Adrenal gland (tissue), 5 donors: ENCODE measurements around the gene GRHL3.

Source experiments
- CTCF ChIP-seq, 6 experiments: fragments of 450-650 bp in 4 of 6; fragments of 200-600 bp in 2 of 6; sonication (generic) in 1 of 6; IDR thresholded peaks; 1 replicate in 5 of 6; 2 replicates in 1 of 6; pipeline versions ENCODE4 v1.5.1 to v1.8.0; 2016 to 2021; ENCODE audit warnings: antibody characterized with exemption in 6 of 6, mild to moderate bottlenecking in 2 of 6, moderate library complexity in 1 of 6
- POLR2A ChIP-seq, 2 donors: fragments of 450-650 bp; IDR thresholded peaks; one replicate each; pipeline ENCODE4 v1.6.1; 2017; ENCODE audit warnings: antibody characterized with exemption in 2 of 2, mild to moderate bottlenecking in 2 of 2, moderate library complexity in 1 of 2
- donor health status: DM: no; HTN: no; CAD: no.

GRCh38 chr1:24338447-24338846 lies 19.3 kb downstream of the GRHL3 start:
- TF ChIP-seq POLR2A (IDR thresholded peaks at IDR 0.05) (no peak), CTCF (IDR thresholded peaks at IDR 0.05) (no peak)
